Activated B cell treated with CpG ODN at 0.5 μM for 24 hours (primary cell): ENCODE results near the gene CNR2. TPM values are rescaled to one million over a fixed set of nuclear protein-coding genes. Genes with fewer than 3 reads are reported as not detected.

ENCODE experiments used
- ATAC-seq: fragments of 200-7000 bp; cut with Tn5 transposase; one replicate; pipeline ENCODE4 v1.10.0; 2021; ENCODE audit warnings: low read depth, mild to moderate bottlenecking, moderate library complexity
- CTCF ChIA-PET: fragments of 350-600 bp; sonication (Branson Sonifier 250); formaldehyde crosslinking; loops from one replicate; lab custom pipeline; 2021; ENCODE audit warnings: antibody characterized with exemption; lab: Charles Lee
- POLR2A ChIA-PET: fragments of 350-600 bp; sonication (Branson Sonifier 250); formaldehyde crosslinking; loops from one replicate; lab custom pipeline; 2021; ENCODE audit warnings: antibody characterized with exemption; lab: Charles Lee
- DNase-seq: peaks from one replicate; pipeline ENCODE4 v3.0.0; 2022
- H3K27ac Mint-ChIP-seq: one replicate; pipeline ENCODE4 v1.8.0; 2020; ENCODE audit warnings: mixed read lengths
- H3K27me3 Mint-ChIP-seq: one replicate; pipeline ENCODE4 v1.8.0; 2021; ENCODE audit warnings: mixed read lengths
- H3K36me3 Mint-ChIP-seq: one replicate; pipeline ENCODE4 v1.8.0; 2021; ENCODE audit warnings: low read depth, mixed read lengths
- H3K4me1 Mint-ChIP-seq: one replicate; pipeline ENCODE4 v1.8.0; 2021; ENCODE audit warnings: mixed read lengths
- H3K4me3 Mint-ChIP-seq: one replicate; pipeline ENCODE4 v1.8.0; 2020; ENCODE audit warnings: mild to moderate bottlenecking, mixed read lengths
- H3K9me3 Mint-ChIP-seq: one replicate; pipeline ENCODE4 v1.8.0; 2020; ENCODE audit warnings: mixed read lengths
- intact Hi-C: fragments of 100-400 bp; cut with micrococcal nuclease; formaldehyde crosslinking; loops from one replicate; pipeline ENCODE4 v1.15.1; 2024
- total RNA-seq: library from RNA; stranded (reverse); gene quantifications from 2 replicates; pipeline ENCODE4 v1.2.3, GENCODE V29; 2022
- TF ChIP-seq, protein P1 (sequence below): fragments of 200-600 bp; IDR thresholded peaks from one replicate; pipeline ENCODE4 v1.8.0; 2022; ENCODE audit warnings: antibody characterized with exemption, mild to moderate bottlenecking

The CNR2 gene
- total RNA-seq, 1 donor from 2014 or later, result 51.0 TPM

DNA sequence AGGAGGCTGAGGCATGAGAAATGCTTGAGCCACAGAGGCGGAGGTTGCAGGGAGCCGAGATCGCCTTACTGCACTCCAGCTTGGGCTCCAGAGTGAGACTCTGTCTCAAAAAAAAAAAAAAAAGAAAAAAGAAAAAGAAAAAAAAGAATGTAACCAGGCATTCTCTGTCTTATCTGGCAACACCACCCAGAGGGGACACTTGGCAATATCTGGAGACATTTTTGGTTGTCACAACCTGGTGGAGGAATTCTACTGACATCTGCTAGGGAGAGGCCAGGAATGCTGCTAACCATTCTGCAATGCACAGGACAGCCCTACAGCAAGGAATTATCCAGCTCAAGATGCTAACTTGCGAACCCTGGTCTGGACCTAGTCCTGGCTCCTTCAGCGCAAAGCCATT is 2.3 kb upstream of the CNR2 start:
- ChIA-PET POLR2A (interaction anchor here (0.6 to 2.9 kb wide), 11 partner anchors 12 to 137 kb away, joined by 3 to 34 read pairs (median 8); partner anchors contain the start of genes FUCA1, PITHD1 and PNRC2), CTCF (interaction anchor here (1.6 to 5.9 kb wide), 8 partner anchors 12 to 145 kb away, joined by 7 to 188 read pairs (median 14); no protein-coding TSS in a partner anchor)
- no peak overlapping the region for H3K4me3 Mint-ChIP-seq
- H3K27ac Mint-ChIP-seq, result peak overlapping the region; percentile 99
- intact Hi-C loops, result no loop called here
- H3K9me3 Mint-ChIP-seq, result no peaks in the 10 kb centered on the region
- H3K4me1 Mint-ChIP-seq, result peaks cover 74% of the 10 kb centered on the region
- no peaks in the 10 kb centered on the region for H3K27me3 Mint-ChIP-seq
- H3K36me3 Mint-ChIP-seq, result peaks cover 26% of the 10 kb centered on the region
- ATAC-seq (no peak), DNase-seq (no peak)
- TF ChIP-seq, protein P1, sequence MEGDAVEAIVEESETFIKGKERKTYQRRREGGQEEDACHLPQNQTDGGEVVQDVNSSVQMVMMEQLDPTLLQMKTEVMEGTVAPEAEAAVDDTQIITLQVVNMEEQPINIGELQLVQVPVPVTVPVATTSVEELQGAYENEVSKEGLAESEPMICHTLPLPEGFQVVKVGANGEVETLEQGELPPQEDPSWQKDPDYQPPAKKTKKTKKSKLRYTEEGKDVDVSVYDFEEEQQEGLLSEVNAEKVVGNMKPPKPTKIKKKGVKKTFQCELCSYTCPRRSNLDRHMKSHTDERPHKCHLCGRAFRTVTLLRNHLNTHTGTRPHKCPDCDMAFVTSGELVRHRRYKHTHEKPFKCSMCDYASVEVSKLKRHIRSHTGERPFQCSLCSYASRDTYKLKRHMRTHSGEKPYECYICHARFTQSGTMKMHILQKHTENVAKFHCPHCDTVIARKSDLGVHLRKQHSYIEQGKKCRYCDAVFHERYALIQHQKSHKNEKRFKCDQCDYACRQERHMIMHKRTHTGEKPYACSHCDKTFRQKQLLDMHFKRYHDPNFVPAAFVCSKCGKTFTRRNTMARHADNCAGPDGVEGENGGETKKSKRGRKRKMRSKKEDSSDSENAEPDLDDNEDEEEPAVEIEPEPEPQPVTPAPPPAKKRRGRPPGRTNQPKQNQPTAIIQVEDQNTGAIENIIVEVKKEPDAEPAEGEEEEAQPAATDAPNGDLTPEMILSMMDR, result no peak

- H3K4me3 Mint-ChIP-seq, result no peak overlapping the region
- DNase-seq, result no peak
- H3K4me1 Mint-ChIP-seq, result peaks cover 74% of the 10 kb centered on the region
- TF ChIP-seq, protein P1, result no peak
- no peaks in the 10 kb centered on the region for H3K9me3 Mint-ChIP-seq
- peak overlapping the region; percentile 99 for H3K27ac Mint-ChIP-seq
- peaks cover 29% of the 10 kb centered on the region for H3K36me3 Mint-ChIP-seq
- ATAC-seq, result no peak
- intact Hi-C loops, result no loop called here
- H3K27me3 Mint-ChIP-seq, result no peaks in the 10 kb centered on the region
- POLR2A ChIA-PET, result interaction anchor here (0.7 to 2.9 kb wide), 9 partner anchors 11 to 107 kb away, joined by 3 to 34 read pairs (median 10); partner anchors contain the start of genes FUCA1 and PNRC2
- CTCF ChIA-PET, result interaction anchor here (2.4 to 5.9 kb wide), 3 partner anchors 103 to 144 kb away, joined by 31 to 188 read pairs (median 91); no protein-coding TSS in a partner anchor
Measured at GRCh38 chr1:23914921-23915320, 1.8 kb upstream of the CNR2 start.

GRCh38 chr1:23911921-23912320 is 1.2 kb downstream of the CNR2 start:
- CTCF ChIA-PET, result interaction anchor here (2.0 to 4.1 kb wide), 2 partner anchors 101 to 140 kb away, joined by 7 to 40 read pairs; no protein-coding TSS in a partner anchor
- Mint-ChIP-seq H3K27ac (peak overlapping the region; percentile 99), H3K27me3 (no peaks in the 10 kb centered on the region), H3K4me3 (peak overlapping the region; percentile 98), H3K9me3 (no peaks in the 10 kb centered on the region), H3K4me1 (peaks cover 93% of the 10 kb centered on the region), H3K36me3 (peaks cover 45% of the 10 kb centered on the region)
- TF ChIP-seq, protein P1, result no peak
- ATAC-seq (no peak), DNase-seq (no peak)
- intact Hi-C loops, result no loop called here
- POLR2A ChIA-PET, result interaction anchor here (0.9 to 7.5 kb wide), 10 partner anchors 9 to 133 kb away, joined by 3 to 208 read pairs (median 22); partner anchors contain the start of genes HMGCL, PITHD1 and PNRC2

GRCh38 chr1:23910553-23911246 is 2.5 kb downstream of the CNR2 start:
- Mint-ChIP-seq H3K36me3 (peaks cover 57% of the 10 kb centered on the region), H3K4me3 (peak overlapping the region; percentile 98), H3K27me3 (no peaks in the 10 kb centered on the region), H3K4me1 (peaks cover 92% of the 10 kb centered on the region), H3K27ac (peak overlapping the region; percentile 99), H3K9me3 (no peaks in the 10 kb centered on the region)
- ChIA-PET POLR2A (interaction anchor here (0.5 to 7.5 kb wide), 25 partner anchors 7 to 835 kb away, joined by 3 to 208 read pairs (median 6); partner anchors contain the start of genes CLIC4, HMGCL, LYPLA2 and PITHD1), CTCF (interaction anchor here (0.6 to 4.1 kb wide), 5 partner anchors 22 to 140 kb away, joined by 3 to 40 read pairs (median 7); no protein-coding TSS in a partner anchor)
- intact Hi-C loops, result no loop called here
- no peak for DNase-seq
- TF ChIP-seq, protein P1, result no peak
- ATAC-seq, result peak; percentile 5

GRCh38 chr1:23910144-23910543 is 3.0 kb downstream of the CNR2 start:
- peaks cover 92% of the 10 kb centered on the region for H3K4me1 Mint-ChIP-seq
- intact Hi-C loops, result no loop called here
- no peaks in the 10 kb centered on the region for H3K9me3 Mint-ChIP-seq
- POLR2A ChIA-PET, result interaction anchor here (0.6 to 7.5 kb wide), 25 partner anchors 10 to 835 kb away, joined by 3 to 208 read pairs (median 6); partner anchors contain the start of genes CLIC4, HMGCL, LYPLA2 and PITHD1
- TF ChIP-seq, protein P1, result no peak
- H3K36me3 Mint-ChIP-seq, result peaks cover 60% of the 10 kb centered on the region
- CTCF ChIA-PET, result interaction anchor here (0.7 to 4.1 kb wide), 4 partner anchors 22 to 138 kb away, joined by 3 to 40 read pairs (median 10); no protein-coding TSS in a partner anchor
- ATAC-seq (no peak), DNase-seq (no peak)
- H3K27me3 Mint-ChIP-seq, result no peaks in the 10 kb centered on the region
- H3K4me3 Mint-ChIP-seq, result peak overlapping the region; percentile 98
- H3K27ac Mint-ChIP-seq, result peak overlapping the region; percentile 99
